ENCODE data around the gene ST3GAL2.

DNA sequence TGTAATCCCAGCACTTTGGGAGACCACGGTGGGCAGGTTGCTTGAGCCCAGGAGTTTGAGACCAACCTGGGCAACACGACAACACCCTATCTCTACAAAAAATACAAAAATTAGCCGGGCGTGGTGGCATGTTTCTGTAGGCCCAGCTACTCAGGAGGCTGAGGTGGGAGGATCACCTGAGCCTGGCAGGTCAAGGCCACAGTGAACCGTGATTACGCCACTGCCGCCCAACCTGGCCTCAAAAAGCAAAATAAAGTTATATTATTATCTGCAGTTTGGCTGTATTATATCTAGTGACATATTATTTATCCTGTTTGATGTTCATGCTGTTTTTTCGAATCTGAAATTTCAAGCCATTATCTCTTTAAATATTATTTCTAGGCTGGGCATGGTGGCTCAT, 26.5 kb downstream of the ST3GAL2 start:
- TF ChIP-seq, protein P1, sequence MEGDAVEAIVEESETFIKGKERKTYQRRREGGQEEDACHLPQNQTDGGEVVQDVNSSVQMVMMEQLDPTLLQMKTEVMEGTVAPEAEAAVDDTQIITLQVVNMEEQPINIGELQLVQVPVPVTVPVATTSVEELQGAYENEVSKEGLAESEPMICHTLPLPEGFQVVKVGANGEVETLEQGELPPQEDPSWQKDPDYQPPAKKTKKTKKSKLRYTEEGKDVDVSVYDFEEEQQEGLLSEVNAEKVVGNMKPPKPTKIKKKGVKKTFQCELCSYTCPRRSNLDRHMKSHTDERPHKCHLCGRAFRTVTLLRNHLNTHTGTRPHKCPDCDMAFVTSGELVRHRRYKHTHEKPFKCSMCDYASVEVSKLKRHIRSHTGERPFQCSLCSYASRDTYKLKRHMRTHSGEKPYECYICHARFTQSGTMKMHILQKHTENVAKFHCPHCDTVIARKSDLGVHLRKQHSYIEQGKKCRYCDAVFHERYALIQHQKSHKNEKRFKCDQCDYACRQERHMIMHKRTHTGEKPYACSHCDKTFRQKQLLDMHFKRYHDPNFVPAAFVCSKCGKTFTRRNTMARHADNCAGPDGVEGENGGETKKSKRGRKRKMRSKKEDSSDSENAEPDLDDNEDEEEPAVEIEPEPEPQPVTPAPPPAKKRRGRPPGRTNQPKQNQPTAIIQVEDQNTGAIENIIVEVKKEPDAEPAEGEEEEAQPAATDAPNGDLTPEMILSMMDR (IDR thresholded peaks at IDR 0.05; ENCODE audit: insufficient read depth, low read length) = no peak
- TF ChIP-seq REST (IDR thresholded peaks at IDR 0.05; ENCODE audit: insufficient replicate concordance, low read depth) (no peak), POLR2AphosphoS5 (IDR thresholded peaks at IDR 0.05; ENCODE audit: low read depth) (no peak), SPI1 (IDR thresholded peaks at IDR 0.05; ENCODE audit: borderline replicate concordance, low read depth) (no peak), GABPA (IDR thresholded peaks at IDR 0.05; ENCODE audit: low read depth) (no peak)

All from HL-60 (cell line).